NCI-H1417 (cell line): Measurements from ENCODE around the gene PIP5K1B.

Experiments
- DNase-seq, 3 experiments: peaks; one replicate each; lab custom pipeline; 2025; lab: John Stamatoyannopoulos, UW

Gene PIP5K1B

DNA sequence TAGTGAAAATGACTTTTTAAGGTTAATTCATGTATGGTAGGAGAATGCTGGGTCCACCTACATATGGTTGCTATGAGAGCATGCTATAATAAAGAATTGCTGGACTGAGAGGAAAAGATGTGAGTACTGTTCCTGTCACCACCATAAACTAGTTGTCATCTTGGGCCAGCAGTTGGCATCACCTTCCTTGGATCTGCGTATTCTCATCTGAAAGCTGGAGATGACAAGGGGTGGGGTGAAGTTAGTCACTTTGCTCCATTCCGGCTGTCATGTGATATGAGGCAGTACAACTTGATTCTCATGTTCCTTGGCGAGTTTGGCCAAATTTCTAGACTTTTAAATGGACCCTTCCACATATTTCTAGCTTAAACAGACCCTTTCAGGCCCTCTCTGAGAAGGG, 33.3 kb downstream of the PIP5K1B start:
- no peak for DNase-seq

DNA sequence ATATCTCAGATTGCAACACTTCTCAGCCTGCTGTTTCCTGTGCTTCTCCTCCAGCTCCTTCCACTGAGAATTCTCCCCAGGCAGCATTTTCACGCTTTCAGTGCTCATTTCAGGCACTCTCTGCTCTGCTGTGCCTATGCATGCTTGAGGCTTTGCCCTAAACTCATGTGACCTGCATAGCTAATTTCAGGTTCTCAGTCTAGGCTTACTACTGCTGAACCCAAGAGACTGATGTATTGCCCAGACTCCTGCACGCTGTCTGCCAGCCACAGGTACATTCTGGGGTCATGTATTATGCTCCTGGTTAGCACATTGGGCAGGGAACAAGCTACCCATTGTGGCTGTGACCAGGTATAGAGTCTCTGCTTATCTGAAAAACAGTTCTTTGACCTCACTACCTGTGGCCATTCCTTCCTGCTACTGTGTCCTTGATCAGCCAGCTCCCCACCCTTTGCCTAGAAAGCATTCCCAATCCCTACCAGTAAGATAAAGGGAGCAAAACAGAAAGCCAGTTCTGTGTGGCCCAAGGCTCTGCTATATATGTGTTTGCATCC, 34.7 kb downstream of the PIP5K1B start:
- DNase-seq: no peak

GRCh38 chr9:68740561-68740960, 35.5 kb downstream of the PIP5K1B start:
- DNase-seq: peak in 2 of 3 experiments; percentile 35 to 79

DNA sequence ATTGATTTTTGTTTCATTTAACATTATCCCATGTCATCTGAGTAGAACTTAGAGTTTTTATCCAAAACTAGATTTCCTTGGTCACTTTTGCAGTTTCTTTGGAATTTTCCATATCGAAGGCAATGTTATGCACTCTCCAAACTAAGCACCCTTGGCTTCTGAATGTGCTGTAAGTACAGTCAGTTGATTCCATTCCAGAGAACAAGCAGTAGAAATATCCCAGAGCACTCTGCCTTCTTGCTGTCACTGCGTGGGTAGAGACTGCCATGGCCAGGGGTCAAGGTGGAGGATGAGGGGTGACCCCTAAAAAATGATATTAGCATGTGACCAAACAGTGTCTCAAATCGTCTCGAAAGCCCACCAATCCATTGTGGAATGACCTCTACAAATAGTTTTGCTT, 36.2 kb downstream of the PIP5K1B start:
- DNase-seq: no peak

- DNase-seq: no peak
Observed at GRCh38 chr9:68741704-68742332, 36.8 kb downstream of the PIP5K1B start.

GRCh38 chr9:68742333-68742730, 37.3 kb downstream of the PIP5K1B start:
- no peak for DNase-seq

GRCh38 chr9:68744426-68744825, 39.4 kb downstream of the PIP5K1B start:
- no peak for DNase-seq

DNA sequence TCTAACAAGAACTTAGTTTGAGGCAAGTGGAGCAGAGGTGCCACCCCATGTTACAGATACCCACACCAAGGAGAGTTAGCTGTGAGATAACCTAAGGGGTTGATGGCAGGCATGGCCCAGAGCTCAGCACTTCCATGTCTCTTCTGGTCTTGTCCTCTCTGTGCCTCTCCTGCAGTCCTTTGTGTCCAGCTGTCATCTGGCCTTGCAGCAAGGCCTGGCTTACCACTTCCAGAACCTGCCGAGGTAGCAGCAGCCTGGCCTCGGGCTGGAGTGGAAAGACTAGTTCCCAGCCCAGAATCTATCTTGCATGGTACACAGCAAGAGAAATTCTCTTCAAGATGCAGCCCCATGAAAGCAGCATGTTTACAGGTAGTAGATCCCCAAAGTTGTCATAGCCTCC, 41.5 kb downstream of the PIP5K1B start:
- DNase-seq: no peak

DNA sequence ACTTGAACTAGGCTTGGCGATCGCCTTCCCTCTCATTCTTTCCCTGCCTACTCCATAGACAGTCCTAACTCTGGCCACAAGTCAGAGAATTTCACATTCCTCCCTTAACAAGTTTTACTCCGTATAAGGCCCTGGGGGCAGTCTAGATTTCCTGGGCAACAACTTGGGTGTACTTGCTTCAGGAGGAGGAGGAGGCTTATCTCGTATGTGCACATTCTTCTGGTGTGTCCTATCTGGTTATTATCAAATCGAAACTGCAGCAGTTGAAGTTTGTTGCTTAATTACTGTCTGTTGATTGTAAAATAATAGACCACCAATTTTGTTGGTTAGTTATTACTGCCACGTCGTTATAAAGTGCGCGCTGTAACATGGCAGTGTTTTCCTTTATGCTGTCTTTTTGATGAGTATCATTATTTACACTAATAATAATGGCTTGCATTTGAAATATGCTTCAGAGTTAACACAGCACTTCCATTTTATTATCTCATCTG, 42.0 kb downstream of the PIP5K1B start:
- DNase-seq: peak in 2 of 3 experiments; percentile 29 to 32

DNA sequence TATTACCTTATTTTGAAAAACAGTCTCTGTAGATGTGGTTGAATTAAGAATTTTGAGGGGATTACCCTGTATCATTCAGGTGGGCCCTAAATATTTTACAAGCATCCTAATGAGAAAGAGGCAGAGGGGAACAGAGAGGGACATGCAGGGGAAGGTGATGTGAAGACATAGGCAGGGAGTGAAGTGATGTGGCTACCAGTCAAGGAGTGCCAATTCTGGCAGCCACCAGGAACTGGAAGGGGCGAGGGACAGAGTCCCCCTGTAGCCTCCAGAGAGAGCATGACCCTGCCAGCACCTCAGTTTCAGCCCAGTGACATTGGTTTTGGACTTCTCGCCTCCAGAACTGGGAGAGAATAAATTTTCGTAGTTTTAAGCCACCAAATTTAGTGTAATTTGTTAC, 44.1 kb downstream of the PIP5K1B start:
- DNase-seq: no peak

- peak in 2 of 3 experiments; percentile 70 to 88 for DNase-seq
Observed at GRCh38 chr9:68749579-68750159, 44.6 kb downstream of the PIP5K1B start.

GRCh38 chr9:68750255-68750654, 45.2 kb downstream of the PIP5K1B start:
- DNase-seq: peak in 2 of 3 experiments; percentile 70 to 88

GRCh38 chr9:68750786-68751185, 45.7 kb downstream of the PIP5K1B start:
- peak in 1 of 3 experiments; percentile 56 for DNase-seq

DNA sequence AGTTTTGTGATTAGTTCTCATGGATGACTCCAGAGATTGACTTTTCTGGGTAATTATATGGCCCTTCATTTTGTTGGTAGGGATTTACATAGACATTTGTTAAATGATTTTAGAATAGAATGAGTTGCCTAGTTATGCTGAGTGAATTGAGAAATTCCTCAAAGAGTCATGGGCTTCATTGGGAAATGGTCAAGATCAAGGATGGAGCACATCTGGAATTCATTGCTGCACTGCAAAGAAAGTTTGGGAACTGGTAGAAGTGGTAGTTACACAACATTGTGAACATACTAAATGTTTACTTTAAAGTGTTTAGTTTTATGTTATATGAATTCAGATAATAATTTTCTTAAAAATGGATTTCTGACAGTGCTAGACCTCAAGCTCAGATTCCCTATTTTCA, 46.5 kb downstream of the PIP5K1B start:
- no peak for DNase-seq

DNA sequence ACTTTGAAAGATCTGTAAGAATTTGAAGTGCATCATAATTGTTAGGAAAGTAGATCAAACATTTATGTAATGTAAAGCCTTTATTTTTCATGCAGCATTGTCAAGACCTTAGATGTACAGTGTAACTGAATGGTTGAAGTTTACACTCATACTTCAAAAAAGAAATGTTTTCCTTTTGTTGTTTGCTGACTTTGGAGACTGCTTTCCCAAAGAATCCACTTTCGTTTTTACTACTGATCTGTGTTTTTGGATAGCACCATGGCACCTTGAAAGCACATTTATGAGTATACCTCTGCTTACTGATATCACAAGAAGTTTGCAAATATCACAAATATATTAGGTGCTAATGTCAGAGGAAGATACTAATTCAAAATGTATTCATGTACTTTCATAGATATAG, 50.0 kb downstream of the PIP5K1B start:
- DNase-seq: no peak

- no peak for DNase-seq
Observed at GRCh38 chr9:68755752-68756151, 50.7 kb downstream of the PIP5K1B start.

- no peak for DNase-seq
Observed at GRCh38 chr9:68759981-68760673, 55.1 kb downstream of the PIP5K1B start.

DNA sequence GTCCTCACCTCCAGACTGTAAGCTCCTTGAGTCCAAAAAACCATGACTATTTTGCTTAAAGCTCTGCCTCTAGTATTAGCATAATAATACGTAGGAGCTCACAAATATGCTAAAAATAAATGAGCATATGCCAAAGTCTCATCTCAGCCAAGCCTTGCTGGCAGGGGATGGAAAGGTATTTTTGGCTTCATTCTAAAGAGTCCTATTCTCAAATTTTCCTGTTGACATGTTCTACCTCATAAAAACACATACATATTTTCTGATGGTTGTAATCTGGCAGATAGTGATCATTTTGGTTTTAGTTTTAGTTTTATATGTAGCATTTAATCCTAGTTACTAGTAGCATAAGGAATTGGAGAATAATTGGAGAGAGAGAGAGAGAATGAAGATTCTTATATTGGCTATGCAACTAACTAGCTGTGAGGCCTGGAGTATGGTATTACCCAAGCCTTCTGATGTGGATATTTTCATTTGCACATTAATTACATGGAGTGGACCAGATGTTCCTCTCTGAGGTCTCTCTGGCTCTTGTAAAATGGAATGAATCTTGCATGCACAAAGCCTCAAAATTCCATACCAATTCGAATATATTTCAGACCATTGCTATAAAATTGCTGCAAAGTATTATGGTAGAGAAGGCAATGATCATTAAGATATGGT, 55.8 kb downstream of the PIP5K1B start:
- DNase-seq: no peak

DNA sequence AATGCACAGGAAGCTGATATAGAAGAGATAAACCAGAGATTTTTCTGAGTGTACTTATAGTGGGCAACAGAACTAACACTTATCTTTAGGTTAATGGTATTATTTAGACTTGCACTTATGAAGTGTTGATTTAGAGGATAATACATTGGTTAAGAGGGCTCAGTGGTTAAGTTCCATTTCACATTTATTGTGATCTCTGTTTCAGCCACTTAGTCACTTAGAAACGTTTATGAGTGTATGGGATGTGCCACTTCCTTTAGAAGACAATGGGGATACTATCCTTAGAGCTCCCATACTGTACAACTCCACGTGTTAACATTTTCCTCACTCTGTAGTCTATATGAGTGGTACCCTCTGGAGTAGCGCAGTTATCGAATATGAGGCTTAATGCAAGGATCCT, 57.5 kb downstream of the PIP5K1B start:
- DNase-seq: peak in 2 of 3 experiments; percentile 67 to 68

- DNase-seq: no peak
Observed at GRCh38 chr9:68763104-68763503, 58.1 kb downstream of the PIP5K1B start.

DNA sequence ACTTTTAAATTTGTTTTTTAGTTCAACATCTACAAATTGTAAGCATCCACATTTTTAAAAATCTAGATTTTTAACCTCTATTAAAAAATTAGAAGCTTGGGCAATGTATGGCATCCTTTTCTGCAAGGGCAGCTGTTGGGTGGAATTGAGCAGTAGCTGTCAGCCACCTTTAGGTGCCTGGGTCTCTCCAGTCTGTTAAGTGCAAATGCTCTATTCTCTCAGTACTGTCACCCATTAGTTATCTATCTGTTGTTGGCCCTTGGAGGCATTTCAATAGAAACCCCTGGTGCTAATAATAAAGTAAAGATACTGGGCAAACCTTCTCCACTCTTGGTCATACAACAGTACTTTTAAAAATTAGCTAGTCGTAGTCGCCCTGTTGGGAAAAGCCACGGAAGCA, 63.6 kb downstream of the PIP5K1B start:
- peak in 1 of 3 experiments; percentile 19 for DNase-seq

GRCh38 chr9:68769852-68770251, 64.8 kb downstream of the PIP5K1B start:
- no peak for DNase-seq
